GM23338 (cell line): ENCODE data around the gene TMPRSS13. TPM values are rescaled to one million over a fixed set of nuclear protein-coding genes. Genes with fewer than 3 reads are reported as not detected.

Source experiments
- ATAC-seq: fragments of 200-7000 bp; cut with Tn5 transposase; 3 replicates; pipeline ENCODE4 v1.9.1; 2020
- DNase-seq: peaks from one replicate; pipeline ENCODE4 v3.0.0-alpha.2; 2015; ENCODE audit warnings: low spot score
- H2AFZ ChIP-seq: fragments of 200-600 bp; sonication (generic); 2 replicates; pipeline ENCODE4 v1.8.0; 2016; ENCODE audit warnings: antibody characterized with exemption, mild to moderate bottlenecking, moderate library complexity
- H3F3A ChIP-seq: fragments of 200-600 bp; sonication (generic); replicated peaks from 2 replicates; pipeline ENCODE4 v1.8.0; 2017; ENCODE audit warnings: antibody characterized with exemption, mixed run types, low read depth
- H3K27ac ChIP-seq: fragments of 200-600 bp; sonication (generic); 2 replicates; pipeline ENCODE4 v1.6.1; 2016; ENCODE audit warnings: low read depth
- H3K27me3 ChIP-seq: fragments of 200-600 bp; sonication (generic); 2 replicates; pipeline ENCODE4 v1.8.0; 2016; ENCODE audit warnings: mild to moderate bottlenecking, mixed run types, moderate library complexity; ENCODE audit not compliant: insufficient read depth
- H3K36me3 ChIP-seq: fragments of 200-600 bp; sonication (generic); 2 replicates; pipeline ENCODE4 v1.8.0; 2016; ENCODE audit warnings: mild to moderate bottlenecking; ENCODE audit not compliant: insufficient read depth
- H3K4me1 ChIP-seq: fragments of 200-600 bp; sonication (generic); 2 replicates; pipeline ENCODE4 v1.8.0; 2016; ENCODE audit warnings: mild to moderate bottlenecking, moderate library complexity; ENCODE audit not compliant: insufficient read depth
- H3K4me2 ChIP-seq: fragments of 200-600 bp; sonication (generic); 2 replicates; pipeline ENCODE4 v1.7.1; 2017; ENCODE audit warnings: mixed run types
- H3K4me3 ChIP-seq: fragments of 200-600 bp; sonication (generic); 2 replicates; pipeline ENCODE4 v1.6.1; 2016; ENCODE audit warnings: mixed run types
- H3K79me2 ChIP-seq: fragments of 200-600 bp; sonication (generic); replicated peaks from 2 replicates; pipeline ENCODE4 v1.8.0; 2017; ENCODE audit warnings: mild to moderate bottlenecking; ENCODE audit not compliant: insufficient read depth
- H3K9me2 ChIP-seq: fragments of 200-600 bp; sonication (generic); 2 replicates; pipeline ENCODE4 v1.8.0; 2017; ENCODE audit not compliant: insufficient read depth
- H4K20me1 ChIP-seq: fragments of 200-600 bp; sonication (generic); replicated peaks from 2 replicates; pipeline ENCODE4 v1.8.0; 2017; ENCODE audit warnings: mild to moderate bottlenecking; ENCODE audit not compliant: insufficient read depth
- H3K27ac Mint-ChIP-seq: 2 replicates; pipeline ENCODE4 v1.8.0; 2020; ENCODE audit warnings: inconsistent platforms, mild to moderate bottlenecking, moderate library complexity, mixed read lengths
- H3K27me3 Mint-ChIP-seq: 3 replicates; pipeline ENCODE4 v1.8.0; 2022; ENCODE audit warnings: low read depth, mild to moderate bottlenecking, moderate library complexity, mixed read lengths, inconsistent platforms; ENCODE audit not compliant: insufficient read depth, poor library complexity
- H3K36me3 Mint-ChIP-seq: 3 replicates; pipeline ENCODE4 v1.8.0; 2021; ENCODE audit warnings: low read depth, mild to moderate bottlenecking, inconsistent platforms, moderate library complexity, mixed read lengths
- H3K4me1 Mint-ChIP-seq: 3 replicates; pipeline ENCODE4 v1.8.0; 2020; ENCODE audit warnings: mild to moderate bottlenecking, inconsistent platforms, mixed read lengths
- H3K4me3 Mint-ChIP-seq: 3 replicates; pipeline ENCODE4 v1.8.0; 2021; ENCODE audit warnings: moderate library complexity, mild to moderate bottlenecking, inconsistent platforms, mixed read lengths
- H3K9me3 Mint-ChIP-seq: 3 replicates; pipeline ENCODE4 v1.8.0; 2020; ENCODE audit warnings: moderate library complexity, mild to moderate bottlenecking, inconsistent platforms, mixed read lengths
- CREB1 ChIP-seq: fragments of 250-450 bp; sonication (Bioruptor Pico); IDR thresholded peaks from 2 replicates; pipeline ENCODE4 v1.5.0; 2020; ENCODE audit warnings: low read depth, mild to moderate bottlenecking, moderate library complexity
- EZH2 ChIP-seq: fragments of 200-600 bp; sonication (generic); IDR thresholded peaks from one replicate; pipeline ENCODE4 v1.8.0; 2017; ENCODE audit warnings: antibody characterized with exemption, mild to moderate bottlenecking, low read depth; ENCODE audit not compliant: unreplicated experiment
- EZH2phosphoT487 ChIP-seq: fragments of 200-600 bp; sonication (generic); IDR thresholded peaks from one replicate; pipeline ENCODE4 v1.8.1; 2018; ENCODE audit warnings: antibody characterized with exemption; ENCODE audit not compliant: unreplicated experiment
- JUNB ChIP-seq: IDR thresholded peaks from one replicate; pipeline ENCODE4 v1.6.1; 2016; ENCODE audit warnings: antibody characterized with exemption; ENCODE audit not compliant: unreplicated experiment
- NANOG ChIP-seq: IDR thresholded peaks from 2 replicates; pipeline ENCODE4 v1.6.1; 2016; ENCODE audit warnings: antibody characterized with exemption, borderline replicate concordance
- POLR2AphosphoS5 ChIP-seq: IDR thresholded peaks from 2 replicates; pipeline ENCODE4 v1.6.1; 2016; ENCODE audit warnings: antibody characterized with exemption, low read depth
- STAT1 ChIP-seq: IDR thresholded peaks from one replicate; pipeline ENCODE4 v1.6.1; 2016; ENCODE audit warnings: antibody characterized with exemption; ENCODE audit not compliant: unreplicated experiment
- ZNF114 ChIP-seq: fragments of 250-450 bp; sonication (Bioruptor Pico); IDR thresholded peaks from 2 replicates; pipeline ENCODE4 v1.5.0; 2020; ENCODE audit warnings: mild to moderate bottlenecking, moderate library complexity
- ZNF331 ChIP-seq: fragments of 250-450 bp; sonication (Bioruptor Pico); IDR thresholded peaks from 2 replicates; pipeline ENCODE4 v1.5.0; 2020; ENCODE audit warnings: low read depth, mild to moderate bottlenecking, moderate library complexity
- polyA plus RNA-seq: library from polyadenylated mRNA; unstranded; fragments of >200 nt; fragmentation: Nextera tagmentation; extraction: Ambion mirVana; gene quantifications from 2 replicates; pipeline ENCODE4 v1.2.1, GENCODE V29; 2016
- total RNA-seq: library from RNA; depleted of rRNA; stranded (reverse); fragments of >200 nt; shearing (Covaris generic); gene quantifications from 2 replicates; pipeline ENCODE4 v1.2.3, GENCODE V29; 2014
- TF ChIP-seq, protein P1 (sequence below): IDR thresholded peaks from 2 replicates; pipeline ENCODE4 v1.6.1; 2016; ENCODE audit warnings: antibody characterized with exemption
- TF ChIP-seq, protein P2 (sequence below): fragments of 250-450 bp; sonication (Bioruptor Pico); IDR thresholded peaks from 2 replicates; pipeline ENCODE4 v1.5.0; 2020; ENCODE audit warnings: mild to moderate bottlenecking, moderate library complexity
- TF ChIP-seq, protein P3 (sequence below): IDR thresholded peaks from one replicate; pipeline ENCODE4 v1.6.1; 2018; ENCODE audit warnings: antibody characterized with exemption; ENCODE audit not compliant: unreplicated experiment
- TF ChIP-seq, protein P4 (sequence below), 2 experiments: fragments of 200-600 bp in 1 of 2; sonication (generic) in 1 of 2; conservative IDR thresholded peaks; 2 replicates each; pipeline versions ENCODE4 v1.5.1 to v1.6.1; 2016 to 2017; ENCODE audit warnings: antibody characterized with exemption in 2 of 2, low read depth in 2 of 2, mild to moderate bottlenecking in 2 of 2, moderate library complexity in 1 of 2

TMPRSS13 gene
- total and polyA plus RNA-seq, 2 experiments from 2014 or later: 0.31 TPM; not detected in 1

DNA sequence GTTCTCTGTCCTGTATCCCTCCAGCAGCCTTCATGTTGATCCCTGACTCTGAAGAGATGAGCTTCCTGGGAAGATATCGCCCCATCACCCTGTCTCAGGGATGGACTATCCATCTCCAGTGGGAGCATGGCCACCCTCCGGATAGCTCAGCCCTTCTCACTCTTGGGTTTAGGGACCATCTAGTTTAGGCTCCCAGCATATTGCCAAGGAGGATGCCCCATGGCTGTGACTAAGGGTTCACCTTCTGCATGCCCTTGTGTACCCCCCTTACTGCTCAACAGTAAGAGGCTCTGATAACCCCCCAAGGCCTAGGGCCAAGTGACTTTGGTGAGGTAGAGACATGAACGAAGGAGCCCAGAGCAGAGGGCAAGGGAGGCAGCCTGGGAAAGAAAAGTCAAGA lies 1.3 kb downstream of the TMPRSS13 start:
- no peaks in the 10 kb centered on the region for H3K27me3 ChIP-seq
- H3K79me2 ChIP-seq: no peaks in the 10 kb centered on the region
- H3K4me2 ChIP-seq: no peak overlapping the region
- no peaks in the 10 kb centered on the region for H3K9me3 Mint-ChIP-seq
- no peaks in the 10 kb centered on the region for H3K36me3 ChIP-seq
- no peak overlapping the region for H3K27ac ChIP-seq
- DNase-seq (no peak), ATAC-seq (no peak)
- no peak overlapping the region for H3K4me3 ChIP-seq
- H3K4me1 Mint-ChIP-seq: peaks cover 35% of the 10 kb centered on the region
- TF ChIP-seq STAT1 (no peak), ZNF331 (CRISPR knock-in tag) (no peak), POLR2AphosphoS5 (no peak), JUNB (no peak), CREB1 (no peak), EZH2phosphoT487 (no peak), EZH2 (no peak), ZNF114 (CRISPR knock-in tag) (no peak), NANOG (no peak)
- TF ChIP-seq, protein P1, sequence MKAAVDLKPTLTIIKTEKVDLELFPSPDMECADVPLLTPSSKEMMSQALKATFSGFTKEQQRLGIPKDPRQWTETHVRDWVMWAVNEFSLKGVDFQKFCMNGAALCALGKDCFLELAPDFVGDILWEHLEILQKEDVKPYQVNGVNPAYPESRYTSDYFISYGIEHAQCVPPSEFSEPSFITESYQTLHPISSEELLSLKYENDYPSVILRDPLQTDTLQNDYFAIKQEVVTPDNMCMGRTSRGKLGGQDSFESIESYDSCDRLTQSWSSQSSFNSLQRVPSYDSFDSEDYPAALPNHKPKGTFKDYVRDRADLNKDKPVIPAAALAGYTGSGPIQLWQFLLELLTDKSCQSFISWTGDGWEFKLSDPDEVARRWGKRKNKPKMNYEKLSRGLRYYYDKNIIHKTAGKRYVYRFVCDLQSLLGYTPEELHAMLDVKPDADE: no peak
- TF ChIP-seq, protein P2, sequence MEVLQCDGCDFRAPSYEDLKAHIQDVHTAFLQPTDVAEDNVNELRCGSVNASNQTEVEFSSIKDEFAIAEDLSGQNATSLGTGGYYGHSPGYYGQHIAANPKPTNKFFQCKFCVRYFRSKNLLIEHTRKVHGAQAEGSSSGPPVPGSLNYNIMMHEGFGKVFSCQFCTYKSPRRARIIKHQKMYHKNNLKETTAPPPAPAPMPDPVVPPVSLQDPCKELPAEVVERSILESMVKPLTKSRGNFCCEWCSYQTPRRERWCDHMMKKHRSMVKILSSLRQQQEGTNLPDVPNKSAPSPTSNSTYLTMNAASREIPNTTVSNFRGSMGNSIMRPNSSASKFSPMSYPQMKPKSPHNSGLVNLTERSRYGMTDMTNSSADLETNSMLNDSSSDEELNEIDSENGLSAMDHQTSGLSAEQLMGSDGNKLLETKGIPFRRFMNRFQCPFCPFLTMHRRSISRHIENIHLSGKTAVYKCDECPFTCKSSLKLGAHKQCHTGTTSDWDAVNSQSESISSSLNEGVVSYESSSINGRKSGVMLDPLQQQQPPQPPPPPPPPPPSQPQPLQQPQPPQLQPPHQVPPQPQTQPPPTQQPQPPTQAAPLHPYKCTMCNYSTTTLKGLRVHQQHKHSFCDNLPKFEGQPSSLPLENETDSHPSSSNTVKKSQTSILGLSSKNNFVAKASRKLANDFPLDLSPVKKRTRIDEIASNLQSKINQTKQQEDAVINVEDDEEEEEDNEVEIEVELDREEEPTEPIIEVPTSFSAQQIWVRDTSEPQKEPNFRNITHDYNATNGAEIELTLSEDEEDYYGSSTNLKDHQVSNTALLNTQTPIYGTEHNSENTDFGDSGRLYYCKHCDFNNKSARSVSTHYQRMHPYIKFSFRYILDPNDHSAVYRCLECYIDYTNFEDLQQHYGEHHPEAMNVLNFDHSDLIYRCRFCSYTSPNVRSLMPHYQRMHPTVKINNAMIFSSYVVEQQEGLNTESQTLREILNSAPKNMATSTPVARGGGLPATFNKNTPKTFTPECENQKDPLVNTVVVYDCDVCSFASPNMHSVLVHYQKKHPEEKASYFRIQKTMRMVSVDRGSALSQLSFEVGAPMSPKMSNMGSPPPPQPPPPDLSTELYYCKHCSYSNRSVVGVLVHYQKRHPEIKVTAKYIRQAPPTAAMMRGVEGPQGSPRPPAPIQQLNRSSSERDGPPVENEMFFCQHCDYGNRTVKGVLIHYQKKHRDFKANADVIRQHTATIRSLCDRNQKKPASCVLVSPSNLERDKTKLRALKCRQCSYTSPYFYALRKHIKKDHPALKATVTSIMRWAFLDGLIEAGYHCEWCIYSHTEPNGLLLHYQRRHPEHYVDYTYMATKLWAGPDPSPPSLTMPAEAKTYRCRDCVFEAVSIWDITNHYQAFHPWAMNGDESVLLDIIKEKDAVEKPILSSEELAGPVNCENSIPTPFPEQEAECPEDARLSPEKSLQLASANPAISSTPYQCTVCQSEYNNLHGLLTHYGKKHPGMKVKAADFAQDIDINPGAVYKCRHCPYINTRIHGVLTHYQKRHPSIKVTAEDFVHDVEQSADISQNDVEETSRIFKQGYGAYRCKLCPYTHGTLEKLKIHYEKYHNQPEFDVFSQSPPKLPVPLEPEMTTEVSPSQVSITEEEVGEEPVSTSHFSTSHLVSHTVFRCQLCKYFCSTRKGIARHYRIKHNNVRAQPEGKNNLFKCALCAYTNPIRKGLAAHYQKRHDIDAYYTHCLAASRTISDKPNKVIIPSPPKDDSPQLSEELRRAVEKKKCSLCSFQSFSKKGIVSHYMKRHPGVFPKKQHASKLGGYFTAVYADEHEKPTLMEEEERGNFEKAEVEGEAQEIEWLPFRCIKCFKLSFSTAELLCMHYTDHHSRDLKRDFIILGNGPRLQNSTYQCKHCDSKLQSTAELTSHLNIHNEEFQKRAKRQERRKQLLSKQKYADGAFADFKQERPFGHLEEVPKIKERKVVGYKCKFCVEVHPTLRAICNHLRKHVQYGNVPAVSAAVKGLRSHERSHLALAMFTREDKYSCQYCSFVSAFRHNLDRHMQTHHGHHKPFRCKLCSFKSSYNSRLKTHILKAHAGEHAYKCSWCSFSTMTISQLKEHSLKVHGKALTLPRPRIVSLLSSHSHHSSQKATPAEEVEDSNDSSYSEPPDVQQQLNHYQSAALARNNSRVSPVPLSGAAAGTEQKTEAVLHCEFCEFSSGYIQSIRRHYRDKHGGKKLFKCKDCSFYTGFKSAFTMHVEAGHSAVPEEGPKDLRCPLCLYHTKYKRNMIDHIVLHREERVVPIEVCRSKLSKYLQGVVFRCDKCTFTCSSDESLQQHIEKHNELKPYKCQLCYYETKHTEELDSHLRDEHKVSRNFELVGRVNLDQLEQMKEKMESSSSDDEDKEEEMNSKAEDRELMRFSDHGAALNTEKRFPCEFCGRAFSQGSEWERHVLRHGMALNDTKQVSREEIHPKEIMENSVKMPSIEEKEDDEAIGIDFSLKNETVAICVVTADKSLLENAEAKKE (CRISPR knock-in tag): no peak
- TF ChIP-seq, protein P3, sequence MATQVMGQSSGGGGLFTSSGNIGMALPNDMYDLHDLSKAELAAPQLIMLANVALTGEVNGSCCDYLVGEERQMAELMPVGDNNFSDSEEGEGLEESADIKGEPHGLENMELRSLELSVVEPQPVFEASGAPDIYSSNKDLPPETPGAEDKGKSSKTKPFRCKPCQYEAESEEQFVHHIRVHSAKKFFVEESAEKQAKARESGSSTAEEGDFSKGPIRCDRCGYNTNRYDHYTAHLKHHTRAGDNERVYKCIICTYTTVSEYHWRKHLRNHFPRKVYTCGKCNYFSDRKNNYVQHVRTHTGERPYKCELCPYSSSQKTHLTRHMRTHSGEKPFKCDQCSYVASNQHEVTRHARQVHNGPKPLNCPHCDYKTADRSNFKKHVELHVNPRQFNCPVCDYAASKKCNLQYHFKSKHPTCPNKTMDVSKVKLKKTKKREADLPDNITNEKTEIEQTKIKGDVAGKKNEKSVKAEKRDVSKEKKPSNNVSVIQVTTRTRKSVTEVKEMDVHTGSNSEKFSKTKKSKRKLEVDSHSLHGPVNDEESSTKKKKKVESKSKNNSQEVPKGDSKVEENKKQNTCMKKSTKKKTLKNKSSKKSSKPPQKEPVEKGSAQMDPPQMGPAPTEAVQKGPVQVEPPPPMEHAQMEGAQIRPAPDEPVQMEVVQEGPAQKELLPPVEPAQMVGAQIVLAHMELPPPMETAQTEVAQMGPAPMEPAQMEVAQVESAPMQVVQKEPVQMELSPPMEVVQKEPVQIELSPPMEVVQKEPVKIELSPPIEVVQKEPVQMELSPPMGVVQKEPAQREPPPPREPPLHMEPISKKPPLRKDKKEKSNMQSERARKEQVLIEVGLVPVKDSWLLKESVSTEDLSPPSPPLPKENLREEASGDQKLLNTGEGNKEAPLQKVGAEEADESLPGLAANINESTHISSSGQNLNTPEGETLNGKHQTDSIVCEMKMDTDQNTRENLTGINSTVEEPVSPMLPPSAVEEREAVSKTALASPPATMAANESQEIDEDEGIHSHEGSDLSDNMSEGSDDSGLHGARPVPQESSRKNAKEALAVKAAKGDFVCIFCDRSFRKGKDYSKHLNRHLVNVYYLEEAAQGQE: no peak
- TF ChIP-seq, protein P4, sequence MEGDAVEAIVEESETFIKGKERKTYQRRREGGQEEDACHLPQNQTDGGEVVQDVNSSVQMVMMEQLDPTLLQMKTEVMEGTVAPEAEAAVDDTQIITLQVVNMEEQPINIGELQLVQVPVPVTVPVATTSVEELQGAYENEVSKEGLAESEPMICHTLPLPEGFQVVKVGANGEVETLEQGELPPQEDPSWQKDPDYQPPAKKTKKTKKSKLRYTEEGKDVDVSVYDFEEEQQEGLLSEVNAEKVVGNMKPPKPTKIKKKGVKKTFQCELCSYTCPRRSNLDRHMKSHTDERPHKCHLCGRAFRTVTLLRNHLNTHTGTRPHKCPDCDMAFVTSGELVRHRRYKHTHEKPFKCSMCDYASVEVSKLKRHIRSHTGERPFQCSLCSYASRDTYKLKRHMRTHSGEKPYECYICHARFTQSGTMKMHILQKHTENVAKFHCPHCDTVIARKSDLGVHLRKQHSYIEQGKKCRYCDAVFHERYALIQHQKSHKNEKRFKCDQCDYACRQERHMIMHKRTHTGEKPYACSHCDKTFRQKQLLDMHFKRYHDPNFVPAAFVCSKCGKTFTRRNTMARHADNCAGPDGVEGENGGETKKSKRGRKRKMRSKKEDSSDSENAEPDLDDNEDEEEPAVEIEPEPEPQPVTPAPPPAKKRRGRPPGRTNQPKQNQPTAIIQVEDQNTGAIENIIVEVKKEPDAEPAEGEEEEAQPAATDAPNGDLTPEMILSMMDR (conservative IDR thresholded peaks at IDR 0.05; ENCODE audit: low read depth in 2 of 2): no peak
- H3K4me1 ChIP-seq: peaks cover 19% of the 10 kb centered on the region; the same call in 1 of the 2 replicates
- H3K27me3 Mint-ChIP-seq: peaks cover 14% of the 10 kb centered on the region
- no peak overlapping the region for H2AFZ ChIP-seq
- 0 out of 2 replicates have a peak, but pooled peaks cover 2% of the 10 kb centered on the region for H3K9me2 ChIP-seq
- H3K4me3 Mint-ChIP-seq: no peak overlapping the region
- no peak overlapping the region for H3K27ac Mint-ChIP-seq
- H4K20me1 ChIP-seq: no peaks in the 10 kb centered on the region
- H3K36me3 Mint-ChIP-seq: no peaks in the 10 kb centered on the region
- H3F3A ChIP-seq: no peaks in the 10 kb centered on the region
